Neural cell (in vitro differentiated cells): ENCODE results near the gene MRPL42. TPM values are rescaled to one million over a fixed set of nuclear protein-coding genes. Genes with fewer than 3 reads are reported as not detected.

ENCODE experiments used
- H2AFZ ChIP-seq: fragments of 200-600, 300-800 bp; sonication (generic), shearing (Covaris generic); 2 replicates; pipeline ENCODE4 v1.6.0; 2014; ENCODE audit warnings: low read depth, mild to moderate bottlenecking, antibody characterized with exemption, low read length, moderate library complexity
- H3F3A ChIP-seq: fragments of 200-600 bp; shearing (Covaris generic); 2 replicates; pipeline ENCODE4 v1.6.1; 2016; ENCODE audit warnings: mild to moderate bottlenecking, moderate library complexity, mixed read lengths, antibody characterized with exemption, low read length; ENCODE audit not compliant: insufficient read depth, poor library complexity, severe bottlenecking
- H3K27ac ChIP-seq: fragments of 200-600, 300-800 bp; sonication (generic), shearing (Covaris generic); 2 replicates; pipeline ENCODE4 v1.5.1; 2014; ENCODE audit warnings: mild to moderate bottlenecking, low read length, moderate library complexity
- H3K27me3 ChIP-seq: fragments of 300-800, 200-600 bp; sonication (generic), shearing (Covaris generic); 2 replicates; pipeline ENCODE4 v1.6.0; 2014; ENCODE audit warnings: mild to moderate bottlenecking, low read depth, low read length, moderate library complexity; ENCODE audit not compliant: insufficient read depth
- H3K36me3 ChIP-seq: fragments of 300-800, 200-600 bp; sonication (generic), shearing (Covaris generic); 2 replicates; pipeline ENCODE4 v1.5.1; 2014; ENCODE audit warnings: mild to moderate bottlenecking, antibody characterized with exemption, low read length, moderate library complexity; ENCODE audit not compliant: insufficient read depth
- H3K4me2 ChIP-seq: fragments of 300-800, 200-600 bp; sonication (generic), shearing (Covaris generic); 2 replicates; pipeline ENCODE4 v1.6.0; 2014; ENCODE audit warnings: mild to moderate bottlenecking, low read length
- H3K4me3 ChIP-seq: fragments of 300-800, 200-600 bp; sonication (generic), shearing (Covaris generic); 2 replicates; pipeline ENCODE4 v1.5.1; 2014; ENCODE audit warnings: mild to moderate bottlenecking, low read length, moderate library complexity
- H3K79me2 ChIP-seq: fragments of 200-600 bp; shearing (Covaris generic); replicated peaks from 2 replicates; pipeline ENCODE4 v1.6.0; 2014; ENCODE audit warnings: mild to moderate bottlenecking, low read length, moderate library complexity; ENCODE audit not compliant: insufficient read depth
- H3K9ac ChIP-seq: fragments of 300-800, 200-600 bp; sonication (generic), shearing (Covaris generic); 2 replicates; pipeline ENCODE4 v1.6.1; 2016; ENCODE audit warnings: mild to moderate bottlenecking, low read length, mixed read lengths
- H3K9me2 ChIP-seq: fragments of 200-600 bp; shearing (Covaris generic); 2 replicates; pipeline ENCODE4 v1.6.1; 2016; ENCODE audit warnings: mild to moderate bottlenecking, low read length, mixed read lengths; ENCODE audit not compliant: insufficient read depth
- H3K9me3 ChIP-seq: fragments of 200-600, 300-800 bp; sonication (generic), shearing (Covaris generic); 2 replicates; pipeline ENCODE4 v1.6.1; 2016; ENCODE audit warnings: mild to moderate bottlenecking, mixed run types, low read length, moderate library complexity, mixed read lengths
- H4K20me1 ChIP-seq: fragments of 200-600 bp; shearing (Covaris generic); 2 replicates; pipeline ENCODE4 v1.6.1; 2016; ENCODE audit warnings: mild to moderate bottlenecking, mixed run types; ENCODE audit not compliant: insufficient read depth
- EP300 ChIP-seq: fragments of 450-650 bp; conservative IDR thresholded peaks from 2 replicates; pipeline ENCODE4 v1.6.1; 2014; ENCODE audit warnings: antibody characterized with exemption, mild to moderate bottlenecking, moderate library complexity; ENCODE audit not compliant: poor library complexity, severe bottlenecking
- EZH2 ChIP-seq: fragments of 200-600, 300-800 bp; shearing (Covaris generic), sonication (generic); IDR thresholded peaks from 2 replicates; pipeline ENCODE4 v1.6.1; 2014; ENCODE audit warnings: antibody characterized with exemption, low read length, borderline replicate concordance, mild to moderate bottlenecking; ENCODE audit not compliant: insufficient read depth, poor library complexity, severe bottlenecking
- MXI1 ChIP-seq: fragments of 450-650 bp; conservative IDR thresholded peaks from 2 replicates; pipeline ENCODE4 v1.6.1; 2014; ENCODE audit warnings: antibody characterized with exemption, mild to moderate bottlenecking; ENCODE audit not compliant: poor library complexity, severe bottlenecking
- POLR2AphosphoS5 ChIP-seq: IDR thresholded peaks from 2 replicates; pipeline ENCODE4 v1.6.1; 2012
- RAD21 ChIP-seq: fragments of 450-650 bp; conservative IDR thresholded peaks from 2 replicates; pipeline ENCODE4 v1.6.1; 2014; ENCODE audit warnings: antibody characterized with exemption, mild to moderate bottlenecking, moderate library complexity
- SMC3 ChIP-seq: fragments of 450-650 bp; conservative IDR thresholded peaks from 2 replicates; pipeline ENCODE4 v1.6.1; 2014; ENCODE audit warnings: antibody characterized with exemption, mild to moderate bottlenecking, moderate library complexity; ENCODE audit not compliant: poor library complexity
- TAF1 ChIP-seq: IDR thresholded peaks from 2 replicates; pipeline ENCODE4 v1.6.1; 2012; ENCODE audit warnings: low read depth
- polyA plus RNA-seq: library from polyadenylated mRNA; depleted of rRNA; stranded (reverse); fragments of >200 nt; gene quantifications from 2 replicates; pipeline ENCODE4 v1.2.3, GENCODE V29; 2014
- TF ChIP-seq, protein P1 (sequence below): IDR thresholded peaks from 2 replicates; pipeline ENCODE4 v1.6.1; 2012; ENCODE audit warnings: borderline replicate concordance
- TF ChIP-seq, protein P2 (sequence below): fragments of 450-650 bp; IDR thresholded peaks from 2 replicates; pipeline ENCODE4 v1.5.1; 2014; ENCODE audit warnings: antibody characterized with exemption, mild to moderate bottlenecking, moderate library complexity; ENCODE audit not compliant: poor library complexity, severe bottlenecking

Gene MRPL42
- polyA plus RNA-seq, 1 donor from 2014 or later, result 260 TPM

DNA sequence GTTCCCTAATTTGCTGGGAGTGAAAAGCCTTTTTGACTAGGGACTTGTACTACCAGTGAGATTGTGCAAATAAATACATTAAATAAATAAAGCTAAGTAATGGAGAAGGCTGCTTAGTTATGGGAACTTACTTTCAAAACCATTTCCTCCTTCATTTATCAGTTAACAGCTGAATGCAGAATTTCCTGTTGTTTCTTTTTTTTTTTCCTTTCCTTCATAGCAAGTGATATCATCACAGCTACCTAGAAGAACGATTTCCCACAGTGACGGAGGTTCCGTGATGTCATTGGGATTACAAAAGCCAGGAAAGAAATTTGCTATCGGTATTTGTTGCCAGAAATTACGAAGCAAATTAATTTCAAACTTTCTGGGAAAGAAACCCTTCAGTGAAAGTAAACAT is 63.0 kb downstream of the MRPL42 start:
- H3K4me2 ChIP-seq, result no peak overlapping the region
- H3K27me3 ChIP-seq, result no peaks in the 10 kb centered on the region
- no peaks in the 10 kb centered on the region for H3K9me3 ChIP-seq
- no peak for TF ChIP-seq SMC3
- TF ChIP-seq, protein P1, sequence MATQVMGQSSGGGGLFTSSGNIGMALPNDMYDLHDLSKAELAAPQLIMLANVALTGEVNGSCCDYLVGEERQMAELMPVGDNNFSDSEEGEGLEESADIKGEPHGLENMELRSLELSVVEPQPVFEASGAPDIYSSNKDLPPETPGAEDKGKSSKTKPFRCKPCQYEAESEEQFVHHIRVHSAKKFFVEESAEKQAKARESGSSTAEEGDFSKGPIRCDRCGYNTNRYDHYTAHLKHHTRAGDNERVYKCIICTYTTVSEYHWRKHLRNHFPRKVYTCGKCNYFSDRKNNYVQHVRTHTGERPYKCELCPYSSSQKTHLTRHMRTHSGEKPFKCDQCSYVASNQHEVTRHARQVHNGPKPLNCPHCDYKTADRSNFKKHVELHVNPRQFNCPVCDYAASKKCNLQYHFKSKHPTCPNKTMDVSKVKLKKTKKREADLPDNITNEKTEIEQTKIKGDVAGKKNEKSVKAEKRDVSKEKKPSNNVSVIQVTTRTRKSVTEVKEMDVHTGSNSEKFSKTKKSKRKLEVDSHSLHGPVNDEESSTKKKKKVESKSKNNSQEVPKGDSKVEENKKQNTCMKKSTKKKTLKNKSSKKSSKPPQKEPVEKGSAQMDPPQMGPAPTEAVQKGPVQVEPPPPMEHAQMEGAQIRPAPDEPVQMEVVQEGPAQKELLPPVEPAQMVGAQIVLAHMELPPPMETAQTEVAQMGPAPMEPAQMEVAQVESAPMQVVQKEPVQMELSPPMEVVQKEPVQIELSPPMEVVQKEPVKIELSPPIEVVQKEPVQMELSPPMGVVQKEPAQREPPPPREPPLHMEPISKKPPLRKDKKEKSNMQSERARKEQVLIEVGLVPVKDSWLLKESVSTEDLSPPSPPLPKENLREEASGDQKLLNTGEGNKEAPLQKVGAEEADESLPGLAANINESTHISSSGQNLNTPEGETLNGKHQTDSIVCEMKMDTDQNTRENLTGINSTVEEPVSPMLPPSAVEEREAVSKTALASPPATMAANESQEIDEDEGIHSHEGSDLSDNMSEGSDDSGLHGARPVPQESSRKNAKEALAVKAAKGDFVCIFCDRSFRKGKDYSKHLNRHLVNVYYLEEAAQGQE, result no peak
- no peak for TF ChIP-seq MXI1
- no peak for TF ChIP-seq EZH2
- TF ChIP-seq, protein P2, sequence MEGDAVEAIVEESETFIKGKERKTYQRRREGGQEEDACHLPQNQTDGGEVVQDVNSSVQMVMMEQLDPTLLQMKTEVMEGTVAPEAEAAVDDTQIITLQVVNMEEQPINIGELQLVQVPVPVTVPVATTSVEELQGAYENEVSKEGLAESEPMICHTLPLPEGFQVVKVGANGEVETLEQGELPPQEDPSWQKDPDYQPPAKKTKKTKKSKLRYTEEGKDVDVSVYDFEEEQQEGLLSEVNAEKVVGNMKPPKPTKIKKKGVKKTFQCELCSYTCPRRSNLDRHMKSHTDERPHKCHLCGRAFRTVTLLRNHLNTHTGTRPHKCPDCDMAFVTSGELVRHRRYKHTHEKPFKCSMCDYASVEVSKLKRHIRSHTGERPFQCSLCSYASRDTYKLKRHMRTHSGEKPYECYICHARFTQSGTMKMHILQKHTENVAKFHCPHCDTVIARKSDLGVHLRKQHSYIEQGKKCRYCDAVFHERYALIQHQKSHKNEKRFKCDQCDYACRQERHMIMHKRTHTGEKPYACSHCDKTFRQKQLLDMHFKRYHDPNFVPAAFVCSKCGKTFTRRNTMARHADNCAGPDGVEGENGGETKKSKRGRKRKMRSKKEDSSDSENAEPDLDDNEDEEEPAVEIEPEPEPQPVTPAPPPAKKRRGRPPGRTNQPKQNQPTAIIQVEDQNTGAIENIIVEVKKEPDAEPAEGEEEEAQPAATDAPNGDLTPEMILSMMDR, result no peak
- H2AFZ ChIP-seq, result no peak overlapping the region
- no peak overlapping the region for H3K9ac ChIP-seq
- no peaks in the 10 kb centered on the region for H3K36me3 ChIP-seq
- no peaks in the 10 kb centered on the region for H3F3A ChIP-seq
- H4K20me1 ChIP-seq, result no peaks in the 10 kb centered on the region
- no peaks in the 10 kb centered on the region for H3K79me2 ChIP-seq
- H3K4me3 ChIP-seq, result no peak overlapping the region
- no peak overlapping the region for H3K27ac ChIP-seq
- no peaks in the 10 kb centered on the region for H3K9me2 ChIP-seq

DNA sequence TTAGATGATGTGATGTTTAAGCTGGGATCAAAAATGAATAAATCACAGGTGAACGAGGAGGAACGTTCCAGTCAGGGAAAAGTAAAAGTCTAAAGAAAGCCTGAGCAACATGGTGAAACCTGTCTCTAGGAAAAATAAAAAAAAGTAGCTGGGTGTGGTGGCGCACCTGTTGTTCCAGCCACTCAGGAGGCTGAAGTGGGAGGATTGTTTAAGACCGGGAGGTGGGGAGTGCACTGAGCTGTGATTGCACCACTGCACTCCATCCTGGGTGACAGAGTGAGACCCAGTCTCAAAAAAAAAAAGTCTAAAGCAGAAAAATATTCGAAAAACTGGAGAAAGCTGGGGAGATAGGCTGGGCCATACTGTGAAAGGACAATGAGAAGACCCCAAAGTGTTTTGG is 66.0 kb downstream of the MRPL42 start:
- H3K4me2 ChIP-seq, result no peak overlapping the region
- no peak overlapping the region for H3K27ac ChIP-seq
- TF ChIP-seq TAF1, result no peak
- TF ChIP-seq, protein P1, result no peak
- no peak for TF ChIP-seq MXI1
- no peak for TF ChIP-seq SMC3
- no peak for TF ChIP-seq EP300
- no peak for TF ChIP-seq EZH2
- TF ChIP-seq POLR2AphosphoS5, result no peak
- TF ChIP-seq, protein P2, result no peak
- TF ChIP-seq RAD21, result no peak
- no peaks in the 10 kb centered on the region for H3K27me3 ChIP-seq
- H2AFZ ChIP-seq, result no peak overlapping the region
- no peaks in the 10 kb centered on the region for H3K36me3 ChIP-seq
- H4K20me1 ChIP-seq, result no peaks in the 10 kb centered on the region
- no peaks in the 10 kb centered on the region for H3K9me3 ChIP-seq
- H3F3A ChIP-seq, result no peaks in the 10 kb centered on the region
- H3K9ac ChIP-seq, result no peak overlapping the region
- no peaks in the 10 kb centered on the region for H3K79me2 ChIP-seq
- no peaks in the 10 kb centered on the region for H3K9me2 ChIP-seq
- no peak overlapping the region for H3K4me3 ChIP-seq
